D721Med (cell line): ENCODE data around the gene DCAF7.

ENCODE experiments used
- DNase-seq: peaks from one replicate; pipeline ENCODE4 v3.0.0; 2011; ENCODE audit warnings: low spot score; ENCODE audit not compliant: insufficient read length
- FAIRE-seq: peaks from 2 replicates; lab custom pipeline; 2011; peaks lifted over from hg19 to GRCh38; lab: Jason Lieb, UNC
- TF ChIP-seq, protein P1 (sequence below): IDR thresholded peaks from 2 replicates; pipeline ENCODE4 v1.5.1; 2012; ENCODE audit warnings: mild to moderate bottlenecking, control low read depth; ENCODE audit not compliant: insufficient read depth; ENCODE audit errors: missing control alignments

The DCAF7 gene

DNA sequence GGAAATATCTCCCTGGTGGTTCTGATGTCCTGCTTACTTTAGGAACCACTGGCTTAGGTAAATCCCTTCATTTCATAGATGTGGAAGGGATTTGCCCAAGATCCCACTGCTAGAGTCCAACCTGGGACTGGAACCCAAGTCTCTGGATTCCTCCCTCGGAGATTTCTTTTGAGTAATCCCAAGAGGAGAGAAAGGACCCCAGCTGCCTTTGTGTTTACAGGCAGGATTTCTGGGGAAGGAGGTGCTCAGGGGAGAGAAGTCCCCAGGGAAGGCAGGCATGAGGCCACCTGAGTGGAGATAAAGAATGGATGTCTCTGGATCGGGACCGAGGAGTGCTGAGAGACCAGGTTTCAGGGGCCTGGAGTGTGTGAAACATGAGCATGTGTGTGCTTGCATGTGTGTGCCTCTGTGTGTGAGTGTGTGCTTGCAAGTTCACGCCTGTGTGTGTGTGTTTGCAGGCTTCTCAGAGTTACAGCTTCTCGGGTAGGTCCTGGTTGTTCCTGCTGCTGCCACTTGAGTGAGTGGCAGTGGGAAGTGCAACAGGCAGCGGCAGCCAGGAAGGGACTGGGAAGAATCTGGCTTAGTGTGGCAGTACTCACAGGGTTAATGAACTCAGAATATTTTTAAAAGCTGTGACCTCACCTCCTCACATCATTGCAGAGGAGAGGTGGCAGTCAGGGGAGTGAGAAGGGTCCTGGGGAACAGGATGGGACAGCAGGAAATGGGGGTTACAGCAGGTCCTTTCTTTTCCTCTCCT is 24.9 kb upstream of the DCAF7 start:
- FAIRE-seq (no peak), DNase-seq (no peak)
- TF ChIP-seq, protein P1, sequence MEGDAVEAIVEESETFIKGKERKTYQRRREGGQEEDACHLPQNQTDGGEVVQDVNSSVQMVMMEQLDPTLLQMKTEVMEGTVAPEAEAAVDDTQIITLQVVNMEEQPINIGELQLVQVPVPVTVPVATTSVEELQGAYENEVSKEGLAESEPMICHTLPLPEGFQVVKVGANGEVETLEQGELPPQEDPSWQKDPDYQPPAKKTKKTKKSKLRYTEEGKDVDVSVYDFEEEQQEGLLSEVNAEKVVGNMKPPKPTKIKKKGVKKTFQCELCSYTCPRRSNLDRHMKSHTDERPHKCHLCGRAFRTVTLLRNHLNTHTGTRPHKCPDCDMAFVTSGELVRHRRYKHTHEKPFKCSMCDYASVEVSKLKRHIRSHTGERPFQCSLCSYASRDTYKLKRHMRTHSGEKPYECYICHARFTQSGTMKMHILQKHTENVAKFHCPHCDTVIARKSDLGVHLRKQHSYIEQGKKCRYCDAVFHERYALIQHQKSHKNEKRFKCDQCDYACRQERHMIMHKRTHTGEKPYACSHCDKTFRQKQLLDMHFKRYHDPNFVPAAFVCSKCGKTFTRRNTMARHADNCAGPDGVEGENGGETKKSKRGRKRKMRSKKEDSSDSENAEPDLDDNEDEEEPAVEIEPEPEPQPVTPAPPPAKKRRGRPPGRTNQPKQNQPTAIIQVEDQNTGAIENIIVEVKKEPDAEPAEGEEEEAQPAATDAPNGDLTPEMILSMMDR = no peak

DNA sequence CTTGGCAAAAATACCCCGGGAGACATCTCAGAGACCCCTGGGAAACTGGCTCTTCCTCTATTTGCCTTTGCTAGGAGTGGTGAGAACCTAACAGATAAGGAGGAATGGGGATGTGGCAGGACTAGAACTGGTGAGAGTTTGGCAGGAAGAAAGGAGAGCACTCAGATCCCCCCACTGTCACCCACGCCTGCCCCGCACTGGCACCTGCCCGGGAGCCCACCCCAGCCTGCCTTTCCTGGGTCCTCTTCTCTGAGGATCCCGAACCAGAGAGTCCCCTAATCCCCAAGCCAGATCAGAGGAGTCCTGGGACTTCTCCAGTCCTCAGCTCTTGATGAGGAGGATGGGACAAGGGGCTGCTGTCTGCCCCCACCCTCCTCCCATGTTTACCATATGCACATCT is 23.4 kb upstream of the DCAF7 start:
- TF ChIP-seq, protein P1 = no peak
- DNase-seq (no peak), FAIRE-seq (no peak)

DNA sequence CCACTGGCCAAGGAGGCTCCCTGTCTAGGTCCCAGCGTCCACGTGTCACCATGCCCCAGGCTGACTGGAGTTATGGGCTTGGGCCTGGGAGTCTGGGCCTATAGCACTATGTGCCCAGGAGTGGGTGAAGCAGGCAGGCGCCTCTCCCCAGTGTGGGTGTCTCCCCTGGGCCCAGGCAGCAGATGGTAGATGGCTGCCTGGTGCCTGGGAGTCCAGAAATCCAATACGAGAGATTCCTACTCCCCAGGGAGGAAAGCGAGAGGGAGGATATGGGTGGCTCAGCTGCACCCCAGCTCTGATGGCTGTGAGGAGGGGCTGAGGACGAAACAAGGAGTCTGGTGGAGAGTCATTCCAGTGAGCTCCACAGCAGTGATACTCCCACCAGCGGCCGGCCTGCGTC is 22.1 kb upstream of the DCAF7 start:
- FAIRE-seq = peak; percentile 58
- TF ChIP-seq, protein P1 = no peak
- DNase-seq = peak; percentile 47

DNA sequence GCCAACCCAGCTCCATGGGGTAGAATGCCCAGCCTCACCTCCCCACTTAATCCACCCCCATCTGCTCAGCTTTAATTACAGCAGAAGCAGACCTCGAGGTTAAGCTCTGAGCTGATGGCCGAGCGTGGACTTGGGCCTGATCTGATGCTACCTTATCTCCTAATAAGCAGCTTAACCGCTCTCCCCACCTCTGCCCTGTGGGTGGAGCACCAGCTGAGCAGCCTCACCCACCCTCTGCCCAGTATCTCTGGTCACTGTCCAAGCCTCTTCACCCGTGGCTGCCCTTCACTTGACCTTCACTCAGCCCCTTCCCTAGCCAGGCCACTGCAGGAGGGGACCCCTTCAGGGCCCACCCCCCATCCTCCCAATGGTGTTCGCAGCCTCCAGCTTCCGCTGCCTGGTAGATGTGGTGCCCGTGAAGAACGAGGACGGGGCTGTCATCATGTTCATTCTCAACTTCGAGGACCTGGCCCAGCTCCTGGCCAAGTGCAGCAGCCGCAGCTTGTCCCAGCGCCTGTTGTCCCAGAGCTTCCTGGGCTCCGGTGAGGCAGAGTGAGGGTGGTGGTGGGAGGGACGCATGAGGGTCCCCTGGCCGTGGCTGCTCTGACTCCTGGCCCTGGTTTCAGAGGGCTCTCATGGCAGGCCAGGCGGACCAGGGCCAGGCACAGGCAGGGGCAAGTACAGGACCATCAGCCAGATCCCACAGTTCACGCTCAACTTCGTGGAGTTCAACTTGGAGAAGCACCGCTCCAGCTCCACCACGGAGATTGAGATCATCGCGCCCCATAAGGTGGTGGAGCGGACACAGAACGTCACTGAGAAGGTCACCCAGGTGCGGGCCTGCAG is 20.3 kb upstream of the DCAF7 start:
- TF ChIP-seq, protein P1 = no peak
- DNase-seq (peak; percentile 65), FAIRE-seq (peak; percentile 92)

DNA sequence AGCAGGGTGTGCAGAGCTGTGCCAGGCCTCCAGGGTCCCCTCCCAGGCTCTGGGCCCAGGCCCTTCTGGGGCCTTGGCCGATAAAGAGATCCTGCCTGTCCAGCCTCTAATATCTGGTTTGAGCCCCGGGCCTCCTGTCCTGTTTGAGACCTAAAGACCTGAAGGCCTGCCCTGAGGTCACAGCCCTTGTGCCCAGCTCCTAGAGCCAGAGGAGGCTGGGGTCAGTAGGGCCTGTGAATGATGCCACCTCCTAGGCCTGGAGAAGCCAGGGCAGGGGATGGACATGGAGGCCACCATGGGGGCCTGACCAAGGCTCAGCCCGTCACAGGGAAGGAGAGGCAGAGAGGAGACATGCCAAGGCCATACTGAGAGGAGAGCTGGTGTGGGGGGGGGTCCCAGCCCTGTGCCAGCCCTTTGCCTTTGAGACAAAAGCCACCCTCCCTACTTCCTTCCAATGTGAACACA is 19.7 kb upstream of the DCAF7 start:
- no peak for FAIRE-seq
- TF ChIP-seq, protein P1 = no peak
- DNase-seq = no peak

DNA sequence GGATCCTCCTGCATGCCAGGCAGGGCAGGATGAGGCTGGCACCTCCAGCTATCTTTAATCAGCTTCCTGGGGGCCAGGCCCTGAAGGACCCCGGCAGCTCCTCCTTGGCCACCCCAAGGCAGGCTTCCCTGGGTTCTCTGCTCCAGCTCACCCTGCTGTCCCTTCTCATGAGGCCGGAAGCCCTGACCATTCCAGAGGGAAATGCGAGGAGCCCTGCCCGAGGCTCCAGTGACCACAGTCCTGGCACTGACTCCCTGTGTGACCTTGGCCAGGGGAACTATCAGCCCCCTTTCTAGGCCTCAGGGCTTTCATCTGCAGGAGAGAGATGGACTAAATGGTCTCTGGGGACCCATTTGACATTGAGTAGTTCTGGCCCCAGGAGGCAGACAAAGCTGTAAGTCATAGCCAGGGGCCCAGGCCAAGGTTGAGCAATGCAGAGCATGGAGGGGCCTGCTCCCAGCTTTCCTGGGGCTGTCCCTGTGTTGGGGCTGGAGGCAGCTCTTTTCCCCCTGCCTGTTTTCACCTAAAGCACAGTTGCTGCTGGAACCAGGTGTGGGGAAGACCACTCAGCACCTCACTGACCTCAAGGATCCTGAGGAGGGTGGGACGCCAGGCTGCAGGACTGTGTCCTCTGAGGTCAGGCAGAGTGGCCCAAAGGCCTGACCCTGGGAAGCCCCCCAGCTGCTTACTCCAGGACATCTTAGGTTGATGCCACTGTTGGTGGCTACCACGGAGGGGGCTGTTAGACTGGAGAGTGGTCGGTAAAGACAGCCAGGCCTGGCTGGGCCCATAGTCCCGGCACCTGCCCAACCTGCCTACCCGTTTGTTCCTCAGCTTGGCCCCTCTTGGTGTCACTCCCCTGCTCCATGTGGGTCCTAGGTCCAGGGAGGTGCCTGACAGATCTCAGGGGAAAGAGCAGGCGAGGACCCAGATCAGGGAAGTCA is 19.0 kb upstream of the DCAF7 start:
- FAIRE-seq = no peak
- TF ChIP-seq, protein P1 = no peak
- DNase-seq = no peak
